Mesodermal cell (in vitro differentiated cells): ENCODE measurements around the gene GPD1L.
"Not testable (repeated sequence)": the region's sequence is repeated elsewhere in the genome, so short reads cannot be mapped to it uniquely, and the experiment has no call there.

ENCODE experiments used
- H3K27ac ChIP-seq: 2 replicates; pipeline ENCODE4 v1.7.0; 2013; ENCODE audit warnings: mild to moderate bottlenecking, low read depth, low read length, moderate library complexity; ENCODE audit not compliant: severe bottlenecking
- H3K36me3 ChIP-seq: 2 replicates; pipeline ENCODE4 v1.7.1; 2013; ENCODE audit warnings: mild to moderate bottlenecking, low read length, moderate library complexity; ENCODE audit not compliant: control insufficient read depth, insufficient read depth
- H3K4me1 ChIP-seq: one replicate; pipeline ENCODE4 v1.7.1; 2013; ENCODE audit warnings: mild to moderate bottlenecking, low read length; ENCODE audit not compliant: insufficient read depth, control insufficient read depth, poor library complexity, severe bottlenecking
- H3K4me3 ChIP-seq: 2 replicates; pipeline ENCODE4 v1.7.0; 2013; ENCODE audit warnings: low read length, control low read depth, mild to moderate bottlenecking; ENCODE audit not compliant: insufficient read depth, poor library complexity, severe bottlenecking; ENCODE audit errors: extremely low read depth
- H3K9me3 ChIP-seq: 2 replicates; pipeline ENCODE4 v1.7.1; 2013; ENCODE audit warnings: mild to moderate bottlenecking, low read length, moderate library complexity; ENCODE audit not compliant: control insufficient read depth
- WGBS, 2 experiments: methylation state at CpG; one replicate each; pipeline ENCODE4 v1.1.5; 2013; ENCODE audit warnings: missing lambda C conversion rate in 2 of 2; ENCODE audit not compliant: insufficient coverage in 2 of 2; 5-methylcytosine and 5-hydroxymethylcytosine counted together

Gene GPD1L

GRCh38 chr3:32180141-32180784, 73.8 kb downstream of the GPD1L start:
- H3K4me3 ChIP-seq, result no peak overlapping the region
- no peaks in the 10 kb centered on the region for H3K36me3 ChIP-seq
- H3K9me3 ChIP-seq, result no peaks in the 10 kb centered on the region
- H3K27ac ChIP-seq, result no peak overlapping the region
- H3K4me1 ChIP-seq, result no peaks in the 10 kb centered on the region
- WGBS, 2 experiments, result 100% methylated on average over 2 to 4 of the region's 7 CpGs

GRCh38 chr3:32181365-32181764, 74.9 kb downstream of the GPD1L start:
- H3K36me3 ChIP-seq, result no peaks in the 10 kb centered on the region
- H3K4me3 ChIP-seq, result no peak overlapping the region
- no peaks in the 10 kb centered on the region for H3K4me1 ChIP-seq
- H3K9me3 ChIP-seq, result no peaks in the 10 kb centered on the region
- WGBS, 2 experiments, result 95 to 96% methylated on average over 6 to 7 of the region's 7 CpGs
- no peak overlapping the region for H3K27ac ChIP-seq

GRCh38 chr3:32181796-32182195, 75.4 kb downstream of the GPD1L start:
- Histone ChIP-seq H3K9me3 (no peaks in the 10 kb centered on the region), H3K4me3 (no peak overlapping the region), H3K27ac (no peak overlapping the region), H3K36me3 (no peaks in the 10 kb centered on the region), H3K4me1 (no peaks in the 10 kb centered on the region)
- WGBS, 2 experiments, result 93 to 100% methylated on average over 2 to 5 of the region's 6 CpGs

- no peak overlapping the region for H3K4me3 ChIP-seq
- no peaks in the 10 kb centered on the region for H3K9me3 ChIP-seq
- H3K4me1 ChIP-seq, result no peaks in the 10 kb centered on the region
- 93% methylated on average over 2 of the region's 3 CpGs; no CpG with 5 or more reads in 1 of the 2 experiments for WGBS, 2 experiments
- H3K36me3 ChIP-seq, result no peaks in the 10 kb centered on the region
- no peak overlapping the region for H3K27ac ChIP-seq
Measured at GRCh38 chr3:32184187-32184730, 77.8 kb downstream of the GPD1L start.

- H3K27ac ChIP-seq, result no peak overlapping the region
- H3K9me3 ChIP-seq, result no peaks in the 10 kb centered on the region
- no peak overlapping the region for H3K4me3 ChIP-seq
- H3K36me3 ChIP-seq, result no peaks in the 10 kb centered on the region
- 92 to 100% methylated on average over 1 to 4 of the region's 4 CpGs for WGBS, 2 experiments
- H3K4me1 ChIP-seq, result no peaks in the 10 kb centered on the region
Measured at GRCh38 chr3:32186097-32186496, 79.7 kb downstream of the GPD1L start.

GRCh38 chr3:32186876-32187275, 80.5 kb downstream of the GPD1L start:
- no peaks in the 10 kb centered on the region for H3K9me3 ChIP-seq
- WGBS, 2 experiments, result 90% methylated on average over 2 of the region's 2 CpGs; no CpG with 5 or more reads in 1 of the 2 experiments
- H3K4me3 ChIP-seq, result no peak overlapping the region
- no peaks in the 10 kb centered on the region for H3K4me1 ChIP-seq
- H3K27ac ChIP-seq, result no peak overlapping the region
- no peaks in the 10 kb centered on the region for H3K36me3 ChIP-seq

GRCh38 chr3:32189693-32190092, 83.3 kb downstream of the GPD1L start:
- no peaks in the 10 kb centered on the region for H3K36me3 ChIP-seq
- no peak overlapping the region for H3K4me3 ChIP-seq
- WGBS, 2 experiments, result 44 to 57% methylated on average over 3 of the region's 3 CpGs
- no peaks in the 10 kb centered on the region for H3K9me3 ChIP-seq
- H3K4me1 ChIP-seq, result no peaks in the 10 kb centered on the region
- H3K27ac ChIP-seq, result no peak overlapping the region

- H3K27ac ChIP-seq, H3K9me3 ChIP-seq, H3K36me3 ChIP-seq, H3K4me3 ChIP-seq, H3K4me1 ChIP-seq: not testable (repeated sequence)
- 92 to 100% methylated on average over 2 to 6 of the region's 6 CpGs for WGBS, 2 experiments
Measured at GRCh38 chr3:32190556-32190955, 84.1 kb downstream of the GPD1L start.

- Histone ChIP-seq H3K36me3 (no peaks in the 10 kb centered on the region), H3K27ac (no peak overlapping the region), H3K4me3 (no peak overlapping the region), H3K9me3 (no peaks in the 10 kb centered on the region), H3K4me1 (no peaks in the 10 kb centered on the region)
Measured at GRCh38 chr3:32193101-32193500, 86.7 kb downstream of the GPD1L start.

- Histone ChIP-seq H3K36me3 (no peaks in the 10 kb centered on the region), H3K27ac (no peak overlapping the region), H3K9me3 (no peaks in the 10 kb centered on the region), H3K4me3 (no peak overlapping the region), H3K4me1 (no peaks in the 10 kb centered on the region)
- WGBS, 2 experiments, result 100% methylated on average over 1 of the region's 1 CpG
Measured at GRCh38 chr3:32194653-32195052, 88.2 kb downstream of the GPD1L start.

GRCh38 chr3:32195995-32196540, 89.6 kb downstream of the GPD1L start:
- Histone ChIP-seq H3K4me1 (no peaks in the 10 kb centered on the region), H3K36me3 (no peaks in the 10 kb centered on the region), H3K27ac (no peak overlapping the region), H3K9me3 (no peaks in the 10 kb centered on the region), H3K4me3 (no peak overlapping the region)
- WGBS, 2 experiments, result 88 to 92% methylated on average over 1 to 2 of the region's 4 CpGs
